Aorta (tissue), 5 donors: ENCODE data around the gene FRMD5. TPM values are rescaled to one million over a fixed set of nuclear protein-coding genes. Genes with fewer than 3 reads are reported as not detected.
"Not testable (repeated sequence)": the region's sequence is repeated elsewhere in the genome, so short reads cannot be mapped to it uniquely, and the experiment has no call there.

ENCODE experiments used
- ATAC-seq: fragments of 200-7000 bp; cut with Tn5 transposase; one replicate; pipeline ENCODE4 v1.9.1; 2022; ENCODE audit warnings: moderate library complexity; ENCODE audit not compliant: low FRiP score
- DNase-seq, 2 donors: peaks; one replicate each; pipeline ENCODE4 v3.0.0-alpha.2; 2020
- H3K27ac ChIP-seq, 2 donors: one replicate each; pipeline ENCODE4 v1.5.1; 2013; ENCODE audit warnings: low read length in 2 of 2, mild to moderate bottlenecking in 2 of 2, moderate library complexity in 2 of 2, control low read depth in 1 of 2, inconsistent platforms in 1 of 2, low read depth in 1 of 2
- H3K27me3 ChIP-seq, 2 donors: one replicate each; pipeline ENCODE4 v1.6.1; 2013; ENCODE audit warnings: control low read depth in 1 of 2, low read length in 1 of 2, mild to moderate bottlenecking in 1 of 2, moderate library complexity in 1 of 2; ENCODE audit not compliant: insufficient read depth in 2 of 2, control insufficient read depth in 1 of 2
- H3K36me3 ChIP-seq, 2 donors: one replicate each; pipeline ENCODE4 v1.6.1; 2013; ENCODE audit warnings: control low read depth in 1 of 2, low read length in 1 of 2, mild to moderate bottlenecking in 1 of 2; ENCODE audit not compliant: insufficient read depth in 2 of 2, control insufficient read depth in 1 of 2
- H3K4me1 ChIP-seq, 2 donors: one replicate each; pipeline ENCODE4 v1.6.1; 2013; ENCODE audit warnings: low read length in 2 of 2, control low read depth in 1 of 2, mild to moderate bottlenecking in 1 of 2, moderate library complexity in 1 of 2; ENCODE audit not compliant: insufficient read depth in 2 of 2, control insufficient read depth in 1 of 2
- H3K4me3 ChIP-seq, 2 donors: one replicate each; pipeline ENCODE4 v1.5.1; 2013; ENCODE audit warnings: low read length in 2 of 2, control low read depth in 1 of 2, mild to moderate bottlenecking in 1 of 2
- H3K9me3 ChIP-seq: one replicate; pipeline ENCODE4 v1.6.1; 2013; ENCODE audit warnings: mild to moderate bottlenecking, low read length; ENCODE audit not compliant: control insufficient read depth
- WGBS, 2 donors: extraction: QIAGEN DNeasy Blood & Tissue Kit; methylation state at CpG; one replicate each; pipeline ENCODE4 v1.1.7; 2013; 5-methylcytosine and 5-hydroxymethylcytosine counted together
- intact Hi-C, 2 donors: fragments of 100-400 bp; cut with DNase I; formaldehyde crosslinking; loops; one replicate each; pipeline versions ENCODE4 v1.14.2 to v1.15.0; 2022
- polyA plus RNA-seq, 2 donors: library from polyadenylated mRNA; stranded (reverse); fragments of 200-250 nt; gene quantifications; one replicate each; pipeline ENCODE4 v1.2.3, GENCODE V29; 2013
- total RNA-seq, 2 donors: library from RNA; stranded (reverse); fragmentation: NEBNext Ultra II Directional; extraction: Animal tissue kit (Norgen Biotek cat#: 25700); gene quantifications; one replicate each; pipeline ENCODE4 v1.2.1, GENCODE V29; 2021
- donor health status: healthy with polysubstance abuse.
- donor health status: Bipolar disorder and iron deficiency.
- donor health status: DM: no; HTN: no; CAD: no.
- donor health status: DM: no; HTN: no; CAD: no.
- donor health status: DM: yes; HTN: yes; CAD: no.

The FRMD5 gene
- total and polyA plus RNA-seq, 4 donors = 0.18 to 0.88 (median 0.58) TPM

DNA sequence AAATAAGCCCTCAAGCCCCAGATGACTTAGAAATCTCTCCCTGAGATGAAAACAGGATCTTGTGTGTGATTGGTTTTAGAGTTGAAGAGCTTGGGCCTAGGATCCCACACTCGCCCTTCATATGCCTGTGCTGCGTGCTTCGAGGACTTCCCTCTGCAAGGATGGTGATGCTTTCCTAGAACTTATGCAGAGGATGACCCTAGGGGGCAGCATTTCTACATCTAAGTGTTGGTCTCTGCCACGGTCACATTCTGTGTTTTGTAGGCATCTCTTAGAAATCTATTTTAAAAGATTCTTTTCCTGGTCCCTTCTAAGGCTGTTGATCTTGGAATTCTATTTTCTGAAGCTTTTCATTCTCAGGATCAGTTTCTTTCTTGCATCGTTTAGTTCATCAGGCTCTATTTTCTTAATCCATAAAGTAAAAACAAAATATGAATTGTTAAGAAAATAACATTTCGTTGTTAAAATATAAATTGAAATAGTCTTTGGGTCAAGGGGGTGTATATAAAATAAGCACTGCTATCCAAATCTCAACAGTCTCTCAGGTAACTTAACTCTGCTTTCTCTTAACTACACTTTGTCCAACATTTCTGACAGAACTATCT, 322.6 kb downstream of the FRMD5 start:
- no peaks in the 10 kb centered on the region for H3K27me3 ChIP-seq
- 21 to 22% methylated on average over 6 of the region's 6 CpGs for WGBS, 2 donors
- H3K4me1 ChIP-seq = no peaks in the 10 kb centered on the region
- H3K9me3 ChIP-seq = no peaks in the 10 kb centered on the region
- ATAC-seq = peak; percentile 71
- H3K36me3 ChIP-seq = no peaks in the 10 kb centered on the region
- no peak for DNase-seq
- H3K4me3 ChIP-seq = no peak overlapping the region
- intact Hi-C loops = loop anchor here (2.0 to 5.0 kb wide), 2 partner anchors 346 to 350 kb away; no protein-coding TSS in a partner anchor
- H3K27ac ChIP-seq = no peak overlapping the region

DNA sequence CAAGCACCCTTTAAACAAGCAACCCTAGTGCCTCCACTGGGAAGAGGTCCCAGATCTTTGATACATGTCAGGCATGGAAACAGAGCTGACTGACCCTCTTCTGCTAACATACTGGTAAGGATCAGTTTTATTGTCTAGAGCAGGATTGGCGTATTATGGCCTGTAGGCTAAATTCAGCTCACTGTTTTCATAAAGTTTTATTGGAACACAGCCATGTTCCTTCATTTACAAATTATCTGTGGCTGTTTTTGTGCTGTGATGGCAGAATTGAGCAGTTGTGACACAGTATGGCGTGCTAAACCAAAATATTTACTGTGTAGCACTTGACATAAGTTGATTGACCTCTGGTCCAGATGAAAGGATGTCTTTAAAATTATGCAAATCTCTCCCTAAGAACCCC, 323.2 kb downstream of the FRMD5 start:
- H3K27ac ChIP-seq = no peak overlapping the region
- 94% methylated on average over 2 of the region's 2 CpGs for WGBS, 2 donors
- no peak overlapping the region for H3K4me3 ChIP-seq

DNA sequence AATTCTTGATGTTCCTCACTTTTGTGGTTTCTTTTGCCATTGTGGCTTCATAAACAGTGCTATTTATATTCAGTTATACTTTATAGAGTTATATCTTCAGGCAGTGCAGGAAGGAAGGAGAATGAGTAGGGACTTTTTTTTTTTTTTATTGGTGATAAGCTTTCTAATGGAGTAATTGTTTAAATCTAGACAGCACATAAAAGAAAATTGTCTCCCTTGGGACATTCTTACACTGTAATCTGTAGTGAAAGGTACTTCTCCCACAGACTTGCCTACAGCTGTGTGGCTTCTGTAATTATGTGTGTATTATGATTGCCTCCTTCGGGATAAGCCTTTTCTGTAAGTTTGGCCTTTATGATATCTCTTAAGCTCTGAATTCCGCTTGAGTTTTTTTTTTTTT, 326.7 kb downstream of the FRMD5 start:
- intact Hi-C loops = no loop called here
- WGBS, 2 donors = 84 to 86% methylated on average over 2 of the region's 2 CpGs
- DNase-seq = no peak

More for the DNA sequence above, 323.2 kb downstream of the FRMD5 start:
- Histone ChIP-seq H3K27me3 (no peaks in the 10 kb centered on the region), H3K36me3 (no peaks in the 10 kb centered on the region), H3K4me1 (no peaks in the 10 kb centered on the region), H3K9me3 (no peaks in the 10 kb centered on the region)
- intact Hi-C loops = loop anchor here (2.0 to 5.0 kb wide), 2 partner anchors 347 to 350 kb away; no protein-coding TSS in a partner anchor
- DNase-seq = no peak
- no peak for ATAC-seq

DNA sequence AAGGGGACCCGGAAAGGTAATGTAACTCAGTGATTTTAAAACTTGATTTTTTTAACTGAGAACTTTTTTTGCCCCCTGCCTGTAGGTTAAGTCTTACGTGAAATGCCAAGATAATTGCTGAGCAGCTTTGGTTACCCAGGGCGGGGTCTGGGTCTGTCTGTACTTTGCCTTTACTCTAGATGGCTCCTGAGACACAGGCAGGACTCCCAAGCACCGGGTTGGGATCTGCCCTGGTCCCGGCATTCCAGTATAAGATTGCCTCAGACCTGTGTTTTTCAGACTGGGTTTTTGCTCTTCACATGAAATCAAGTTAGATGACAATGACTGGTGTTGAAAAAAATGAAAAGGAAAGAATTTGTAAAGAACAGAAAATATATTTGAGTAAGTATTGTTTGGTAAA, 328.0 kb downstream of the FRMD5 start:
- no peak for DNase-seq
- intact Hi-C loops = no loop called here
- WGBS, 2 donors = 90 to 92% methylated on average over 5 of the region's 5 CpGs
- H3K4me1 ChIP-seq = no peaks in the 10 kb centered on the region
- no peaks in the 10 kb centered on the region for H3K27me3 ChIP-seq
- ATAC-seq = no peak
- no peaks in the 10 kb centered on the region for H3K9me3 ChIP-seq
- H3K4me3 ChIP-seq = no peak overlapping the region
- H3K36me3 ChIP-seq = no peaks in the 10 kb centered on the region
- H3K27ac ChIP-seq = no peak overlapping the region

More for the DNA sequence above, 326.7 kb downstream of the FRMD5 start:
- H3K9me3 ChIP-seq = no peaks in the 10 kb centered on the region
- no peaks in the 10 kb centered on the region for H3K4me1 ChIP-seq
- no peak overlapping the region for H3K27ac ChIP-seq
- no peaks in the 10 kb centered on the region for H3K27me3 ChIP-seq
- no peaks in the 10 kb centered on the region for H3K36me3 ChIP-seq
- ATAC-seq = no peak
- no peak overlapping the region for H3K4me3 ChIP-seq

DNA sequence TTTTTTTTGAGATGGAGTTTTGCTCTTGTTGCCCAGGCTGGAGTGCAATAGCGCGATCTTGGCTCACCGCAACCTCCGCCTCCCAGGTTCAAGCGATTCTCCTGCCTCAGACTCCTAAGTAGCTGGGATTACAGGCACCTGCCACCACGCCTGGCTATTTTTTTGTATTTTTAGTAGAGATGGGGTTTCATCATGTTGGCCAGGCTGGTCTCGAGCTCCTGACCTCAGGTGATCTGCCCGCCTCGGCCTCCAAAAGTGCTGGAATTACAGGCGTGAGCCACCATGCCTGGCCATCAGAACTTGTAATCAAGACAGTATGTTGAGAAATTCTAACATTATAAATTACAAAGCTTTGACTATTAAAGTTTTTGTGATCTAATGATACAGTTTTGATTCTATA, 328.4 kb downstream of the FRMD5 start:
- H3K36me3 ChIP-seq, H3K4me1 ChIP-seq, ATAC-seq, H3K27me3 ChIP-seq, H3K9me3 ChIP-seq, DNase-seq, H3K4me3 ChIP-seq, intact Hi-C loops, H3K27ac ChIP-seq: not testable (repeated sequence)
- WGBS, 2 donors = 87 to 98% methylated on average over 8 to 10 of the region's 10 CpGs

DNA sequence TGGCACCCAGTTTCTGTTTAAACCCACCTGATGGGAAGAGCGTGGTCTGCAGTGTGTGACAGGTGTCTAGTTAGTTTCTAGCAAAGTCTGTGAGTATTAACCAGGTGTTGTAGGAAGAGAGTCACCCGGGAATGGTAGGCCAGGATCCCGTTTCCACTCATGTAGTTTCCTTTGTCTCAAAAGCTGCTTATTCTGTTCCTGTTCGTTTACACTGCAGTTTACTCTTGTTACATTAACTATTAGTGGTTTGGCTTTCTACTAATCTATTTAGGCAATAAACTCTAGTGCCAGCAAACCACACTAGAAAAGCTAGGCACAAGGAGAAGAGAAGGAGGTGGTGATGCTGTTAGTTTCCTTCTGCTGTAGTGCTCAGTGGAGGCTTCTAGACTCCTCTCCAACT, 335.5 kb downstream of the FRMD5 start:
- ATAC-seq (no peak), DNase-seq (no peak)
- no peaks in the 10 kb centered on the region for H3K4me1 ChIP-seq
- no peak overlapping the region for H3K27ac ChIP-seq
- no peaks in the 10 kb centered on the region for H3K27me3 ChIP-seq
- H3K4me3 ChIP-seq = no peak overlapping the region
- intact Hi-C loops = no loop called here
- WGBS, 2 donors = 80 to 84% methylated on average over 4 of the region's 4 CpGs
- no peaks in the 10 kb centered on the region for H3K9me3 ChIP-seq
- H3K36me3 ChIP-seq = no peaks in the 10 kb centered on the region

DNA sequence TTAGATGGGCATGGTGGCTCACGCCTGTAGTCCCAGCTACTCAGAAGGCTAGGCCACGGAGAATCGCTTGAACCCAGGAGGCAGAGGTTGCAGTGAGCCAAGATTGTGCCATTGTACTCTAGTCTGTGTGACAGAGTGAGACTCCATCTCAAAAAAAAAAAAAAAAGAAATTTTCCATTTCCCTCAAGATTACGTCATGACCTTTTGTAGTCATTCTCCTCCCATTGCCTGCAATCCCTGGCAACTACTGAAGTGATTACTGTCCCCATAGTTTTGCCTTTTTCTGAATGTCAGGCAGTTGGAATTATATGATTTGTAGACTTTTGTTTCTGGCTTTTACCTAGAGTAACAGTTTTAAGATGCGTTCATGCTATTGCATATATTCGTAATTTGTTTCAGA, 340.3 kb downstream of the FRMD5 start:
- no peaks in the 10 kb centered on the region for H3K4me1 ChIP-seq
- H3K36me3 ChIP-seq = no peaks in the 10 kb centered on the region
- no peaks in the 10 kb centered on the region for H3K9me3 ChIP-seq
- no peak overlapping the region for H3K4me3 ChIP-seq
- WGBS, 2 donors = 95% methylated on average over 6 of the region's 6 CpGs
- intact Hi-C loops = no loop called here
- no peak for DNase-seq
- no peaks in the 10 kb centered on the region for H3K27me3 ChIP-seq
- no peak for ATAC-seq
- no peak overlapping the region for H3K27ac ChIP-seq

DNA sequence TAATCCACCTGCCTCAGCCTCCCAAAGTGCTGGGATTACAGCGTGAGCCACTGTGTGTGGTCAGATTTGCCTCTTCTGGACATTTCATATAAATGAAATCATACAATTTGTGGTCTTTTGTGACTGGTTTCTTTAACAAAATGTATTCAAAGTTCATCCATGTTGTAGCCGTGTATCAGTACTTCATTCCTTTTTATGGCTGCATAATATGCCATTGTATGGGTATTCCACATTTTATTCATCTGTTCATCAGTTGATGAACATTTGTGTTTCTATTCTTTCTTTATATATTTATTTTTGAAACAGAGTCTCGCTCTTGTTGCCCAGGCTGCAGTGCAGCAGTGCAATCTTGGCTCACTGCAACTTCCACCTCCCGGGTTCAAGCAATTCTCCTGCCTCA, 342.5 kb downstream of the FRMD5 start:
- 98 to 99% methylated on average over 4 of the region's 4 CpGs for WGBS, 2 donors

DNA sequence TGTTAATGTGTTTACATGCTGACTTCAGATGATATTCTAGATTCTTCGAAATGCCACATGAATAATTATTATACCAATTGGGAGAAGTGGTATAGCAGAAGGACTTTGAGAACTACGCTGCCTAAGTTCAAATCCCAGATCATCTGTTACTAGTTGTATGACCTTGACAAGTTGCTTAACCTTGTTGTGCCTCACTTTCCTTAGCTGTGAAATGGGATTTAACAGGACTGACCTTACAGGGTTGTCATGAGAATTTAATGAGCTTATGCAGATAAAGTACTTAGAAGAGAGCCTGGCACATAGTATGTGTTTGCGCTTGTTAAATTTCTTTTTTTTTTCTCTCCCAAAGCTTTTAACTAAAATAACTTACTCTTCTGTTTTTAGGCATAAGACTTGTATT, 343.8 kb downstream of the FRMD5 start:
- Histone ChIP-seq H3K27me3 (no peaks in the 10 kb centered on the region), H3K36me3 (no peaks in the 10 kb centered on the region), H3K9me3 (no peaks in the 10 kb centered on the region), H3K4me1 (no peaks in the 10 kb centered on the region), H3K27ac (no peak overlapping the region), H3K4me3 (no peak overlapping the region)
- WGBS, 2 donors = 96 to 97% methylated on average over 3 of the region's 3 CpGs
- ATAC-seq (no peak), DNase-seq (no peak)
- intact Hi-C loops = no loop called here

More for the DNA sequence above, 342.5 kb downstream of the FRMD5 start:
- DNase-seq = no peak
- Histone ChIP-seq H3K4me1 (no peaks in the 10 kb centered on the region), H3K27me3 (no peaks in the 10 kb centered on the region), H3K9me3 (no peaks in the 10 kb centered on the region), H3K27ac (no peak overlapping the region), H3K4me3 (no peak overlapping the region), H3K36me3 (no peaks in the 10 kb centered on the region)
- intact Hi-C loops = no loop called here
- ATAC-seq = no peak
